ENCODE measurements around the gene FAM107B.
A peak's percentile ranks its signal among the peaks of the same experiment; 100 is the strongest.

Gene FAM107B

GRCh38 chr10:14751014-14751896, 23.4 kb downstream of the FAM107B start:
- DNase-seq = peak; percentile 13
- Histone ChIP-seq H3K9ac (ENCODE audit: low read length) (no peak overlapping the region), H3K18ac (ENCODE audit: low read length) (no peak overlapping the region), H3K79me2 (ENCODE audit: control insufficient read depth, insufficient read depth, low read length) (no peaks in the 10 kb centered on the region), H3K4me3 (ENCODE audit: low read length) (no peak overlapping the region), H2BK5ac (ENCODE audit: low read length) (no peak overlapping the region), H3K56ac (ENCODE audit: low read length) (no peak overlapping the region), H3K4ac (ENCODE audit: low read depth, low read length) (no peak overlapping the region), H3K36me3 (ENCODE audit: control insufficient read depth, insufficient read depth, low read length) (no peaks in the 10 kb centered on the region), H3K23ac (ENCODE audit: low read length) (no peak overlapping the region), H3K27ac (ENCODE audit: low read depth, low read length) (no peak overlapping the region), H4K5ac (ENCODE audit: low read length) (peak overlapping the region; percentile 39), H2AK5ac (ENCODE audit: low read length) (no peak overlapping the region), H2BK15ac (replicated peaks; ENCODE audit: low read depth) (no peak overlapping the region), H2BK120ac (ENCODE audit: low read depth, low read length) (no peak overlapping the region), H4K8ac (ENCODE audit: low read depth, low read length) (no peak overlapping the region), H3K4me1 (ENCODE audit: control insufficient read depth, low read depth, low read length) (no peaks in the 10 kb centered on the region), H3K27me3 (ENCODE audit: insufficient read depth, low read length, poor library complexity) (no peaks in the 10 kb centered on the region), H3K79me1 (ENCODE audit: low read length) (no peaks in the 10 kb centered on the region), H3K4me2 (ENCODE audit: low read length) (no peak overlapping the region)
- WGBS (ENCODE audit: extremely low coverage, insufficient coverage, low lambda C conversion rate) = no CpG with 5 or more reads among the region's 14 CpGs

DNA sequence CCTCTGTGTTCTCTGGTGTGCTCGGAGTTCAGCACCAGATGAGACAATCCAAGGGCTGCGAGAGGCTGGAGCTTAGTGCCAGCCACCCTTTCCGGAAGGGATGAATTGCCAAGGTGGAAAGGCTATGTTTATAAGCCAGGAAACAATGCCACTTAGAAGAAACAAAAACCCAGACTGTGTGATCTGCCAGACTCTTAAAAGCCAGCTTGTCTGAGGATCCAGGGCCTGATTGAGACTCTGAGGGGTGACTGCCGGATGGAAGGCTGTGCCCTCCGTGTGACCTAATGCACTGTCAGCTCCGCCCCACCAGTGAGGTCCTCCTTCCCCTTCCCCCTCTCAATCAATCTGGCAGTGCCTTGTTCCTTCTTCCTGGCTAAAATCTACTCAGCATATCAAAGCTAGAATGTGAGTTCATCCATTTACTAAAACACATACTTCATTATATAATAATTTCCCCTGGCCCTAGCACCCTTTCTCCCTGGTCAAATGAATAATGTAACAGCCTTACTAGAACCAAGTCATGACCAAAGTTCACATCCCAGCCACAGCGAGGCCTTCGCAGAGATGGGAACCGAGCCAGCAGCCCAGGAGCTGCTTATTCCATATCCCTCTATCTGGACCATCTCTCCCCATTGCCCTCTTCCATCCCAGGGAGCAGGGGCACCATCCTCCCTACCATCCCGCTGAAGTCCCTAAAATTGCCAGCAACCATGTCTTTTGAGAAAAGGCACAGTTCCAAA, 25.5 kb downstream of the FAM107B start:
- Histone ChIP-seq H4K8ac (ENCODE audit: low read depth, low read length) (no peak overlapping the region), H3K36me3 (ENCODE audit: control insufficient read depth, insufficient read depth, low read length) (no peaks in the 10 kb centered on the region)
- DNase-seq = peak; percentile 9

GRCh38 chr10:14748441-14748840, 26.3 kb downstream of the FAM107B start:
- no peak overlapping the region for H3K9ac ChIP-seq (ENCODE audit: low read length)
- peak; percentile 13 for DNase-seq
- no peaks in the 10 kb centered on the region for H3K27me3 ChIP-seq (ENCODE audit: insufficient read depth, low read length, poor library complexity)
- no peak overlapping the region for H2BK15ac ChIP-seq (replicated peaks; ENCODE audit: low read depth)
- no peaks in the 10 kb centered on the region for H3K36me3 ChIP-seq (ENCODE audit: control insufficient read depth, insufficient read depth, low read length)
- no peak overlapping the region for H3K4me3 ChIP-seq (ENCODE audit: low read length)
- no peak overlapping the region for H3K18ac ChIP-seq (ENCODE audit: low read length)
- no peak overlapping the region for H3K56ac ChIP-seq (ENCODE audit: low read length)
- H3K4ac ChIP-seq (ENCODE audit: low read depth, low read length) = no peak overlapping the region
- no peak overlapping the region for H2BK5ac ChIP-seq (ENCODE audit: low read length)
- H3K23ac ChIP-seq (ENCODE audit: low read length) = no peak overlapping the region
- no peak overlapping the region for H2AK5ac ChIP-seq (ENCODE audit: low read length)
- H4K5ac ChIP-seq (ENCODE audit: low read length) = no peak overlapping the region
- H3K79me1 ChIP-seq (ENCODE audit: low read length) = no peaks in the 10 kb centered on the region
- no peak overlapping the region for H2BK120ac ChIP-seq (ENCODE audit: low read depth, low read length)
- H3K79me2 ChIP-seq (ENCODE audit: control insufficient read depth, insufficient read depth, low read length) = no peaks in the 10 kb centered on the region
- no peak overlapping the region for H3K4me2 ChIP-seq (ENCODE audit: low read length)
- no peak overlapping the region for H4K8ac ChIP-seq (ENCODE audit: low read depth, low read length)
- no peak overlapping the region for H3K27ac ChIP-seq (ENCODE audit: low read depth, low read length)
- WGBS (ENCODE audit: extremely low coverage, insufficient coverage, low lambda C conversion rate) = no CpG with 5 or more reads among the region's 3 CpGs
- H3K4me1 ChIP-seq (ENCODE audit: control insufficient read depth, low read depth, low read length) = no peaks in the 10 kb centered on the region

More for the DNA sequence above, 25.5 kb downstream of the FAM107B start:
- no peaks in the 10 kb centered on the region for H3K27me3 ChIP-seq (ENCODE audit: insufficient read depth, low read length, poor library complexity)
- H3K56ac ChIP-seq (ENCODE audit: low read length) = no peak overlapping the region
- H3K27ac ChIP-seq (ENCODE audit: low read depth, low read length) = no peak overlapping the region
- H3K4me3 ChIP-seq (ENCODE audit: low read length) = no peak overlapping the region
- no peak overlapping the region for H2AK5ac ChIP-seq (ENCODE audit: low read length)
- no peak overlapping the region for H2BK15ac ChIP-seq (replicated peaks; ENCODE audit: low read depth)
- H3K18ac ChIP-seq (ENCODE audit: low read length) = no peak overlapping the region
- no peak overlapping the region for H2BK120ac ChIP-seq (ENCODE audit: low read depth, low read length)
- H3K4me1 ChIP-seq (ENCODE audit: control insufficient read depth, low read depth, low read length) = no peaks in the 10 kb centered on the region
- H3K4me2 ChIP-seq (ENCODE audit: low read length) = no peak overlapping the region
- no peak overlapping the region for H3K23ac ChIP-seq (ENCODE audit: low read length)
- H3K4ac ChIP-seq (ENCODE audit: low read depth, low read length) = no peak overlapping the region
- no peaks in the 10 kb centered on the region for H3K79me2 ChIP-seq (ENCODE audit: control insufficient read depth, insufficient read depth, low read length)
- WGBS (ENCODE audit: extremely low coverage, insufficient coverage, low lambda C conversion rate) = no CpG with 5 or more reads among the region's 10 CpGs
- H3K9ac ChIP-seq (ENCODE audit: low read length) = no peak overlapping the region
- H3K79me1 ChIP-seq (ENCODE audit: low read length) = no peaks in the 10 kb centered on the region
- H2BK5ac ChIP-seq (ENCODE audit: low read length) = no peak overlapping the region
- H4K5ac ChIP-seq (ENCODE audit: low read length) = no peak overlapping the region

GRCh38 chr10:14742815-14743214, 31.9 kb downstream of the FAM107B start:
- H3K79me2 ChIP-seq (ENCODE audit: control insufficient read depth, insufficient read depth, low read length) = no peaks in the 10 kb centered on the region
- H3K27ac ChIP-seq (ENCODE audit: low read depth, low read length) = no peak overlapping the region
- no peak overlapping the region for H4K8ac ChIP-seq (ENCODE audit: low read depth, low read length)
- H3K9ac ChIP-seq (ENCODE audit: low read length) = no peak overlapping the region
- H2BK120ac ChIP-seq (ENCODE audit: low read depth, low read length) = no peak overlapping the region
- no peak for DNase-seq
- H3K79me1 ChIP-seq (ENCODE audit: low read length) = no peaks in the 10 kb centered on the region
- no peak overlapping the region for H3K4me3 ChIP-seq (ENCODE audit: low read length)
- no peak overlapping the region for H3K23ac ChIP-seq (ENCODE audit: low read length)
- no peaks in the 10 kb centered on the region for H3K27me3 ChIP-seq (ENCODE audit: insufficient read depth, low read length, poor library complexity)
- H3K4ac ChIP-seq (ENCODE audit: low read depth, low read length) = no peak overlapping the region
- H3K4me1 ChIP-seq (ENCODE audit: control insufficient read depth, low read depth, low read length) = no peaks in the 10 kb centered on the region
- no peak overlapping the region for H3K4me2 ChIP-seq (ENCODE audit: low read length)
- H3K36me3 ChIP-seq (ENCODE audit: control insufficient read depth, insufficient read depth, low read length) = no peaks in the 10 kb centered on the region
- WGBS (ENCODE audit: extremely low coverage, insufficient coverage, low lambda C conversion rate) = no CpG with 5 or more reads among the region's 3 CpGs
- H2AK5ac ChIP-seq (ENCODE audit: low read length) = no peak overlapping the region
- no peak overlapping the region for H2BK15ac ChIP-seq (replicated peaks; ENCODE audit: low read depth)
- no peak overlapping the region for H2BK5ac ChIP-seq (ENCODE audit: low read length)
- no peak overlapping the region for H3K18ac ChIP-seq (ENCODE audit: low read length)
- H3K56ac ChIP-seq (ENCODE audit: low read length) = no peak overlapping the region
- H4K5ac ChIP-seq (ENCODE audit: low read length) = no peak overlapping the region

- H4K5ac ChIP-seq (ENCODE audit: low read length) = no peak overlapping the region
- H3K27me3 ChIP-seq (ENCODE audit: insufficient read depth, low read length, poor library complexity) = no peaks in the 10 kb centered on the region
- H3K4me2 ChIP-seq (ENCODE audit: low read length) = no peak overlapping the region
- no peaks in the 10 kb centered on the region for H3K4me1 ChIP-seq (ENCODE audit: control insufficient read depth, low read depth, low read length)
- H3K9ac ChIP-seq (ENCODE audit: low read length) = no peak overlapping the region
- H4K8ac ChIP-seq (ENCODE audit: low read depth, low read length) = no peak overlapping the region
- no peak overlapping the region for H2BK120ac ChIP-seq (ENCODE audit: low read depth, low read length)
- no peak overlapping the region for H3K4ac ChIP-seq (ENCODE audit: low read depth, low read length)
- no peak overlapping the region for H3K27ac ChIP-seq (ENCODE audit: low read depth, low read length)
- H3K36me3 ChIP-seq (ENCODE audit: control insufficient read depth, insufficient read depth, low read length) = no peaks in the 10 kb centered on the region
- no CpG with 5 or more reads among the region's 1 CpG for WGBS (ENCODE audit: extremely low coverage, insufficient coverage, low lambda C conversion rate)
- no peaks in the 10 kb centered on the region for H3K79me1 ChIP-seq (ENCODE audit: low read length)
- no peak overlapping the region for H3K56ac ChIP-seq (ENCODE audit: low read length)
- H3K18ac ChIP-seq (ENCODE audit: low read length) = no peak overlapping the region
- no peak overlapping the region for H2AK5ac ChIP-seq (ENCODE audit: low read length)
- H2BK5ac ChIP-seq (ENCODE audit: low read length) = no peak overlapping the region
- no peaks in the 10 kb centered on the region for H3K79me2 ChIP-seq (ENCODE audit: control insufficient read depth, insufficient read depth, low read length)
- no peak for DNase-seq
- no peak overlapping the region for H3K23ac ChIP-seq (ENCODE audit: low read length)
- no peak overlapping the region for H3K4me3 ChIP-seq (ENCODE audit: low read length)
- H2BK15ac ChIP-seq (replicated peaks; ENCODE audit: low read depth) = no peak overlapping the region
These were observed 32.3 kb downstream of the FAM107B start for GRCh38 chr10:14742382-14742781.

Measured in mesendoderm (in vitro differentiated cells).